WTC11 (cell line): ENCODE data around the gene GBF1. TPM values are rescaled to one million over a fixed set of nuclear protein-coding genes. Genes with fewer than 3 reads are reported as not detected.

Experiments used
- ATAC-seq: fragments of 200-7000 bp; cut with Tn5 transposase; 2 replicates; pipeline ENCODE4 v1.10.0; 2021; ENCODE audit warnings: mild to moderate bottlenecking, moderate library complexity
- CTCF ChIA-PET: fragments of 300-600 bp; sonication (Branson Sonifier 250); formaldehyde crosslinking; loops from one replicate; lab custom pipeline; 2021; ENCODE audit warnings: antibody characterized with exemption; lab: Charles Lee
- POLR2A ChIA-PET: fragments of 350-600 bp; sonication (Branson Sonifier 250); formaldehyde crosslinking; loops from one replicate; lab custom pipeline; 2021; ENCODE audit warnings: antibody characterized with exemption; lab: Charles Lee
- DNase-seq: peaks from one replicate; pipeline ENCODE4 v3.0.0; 2021; ENCODE audit warnings: low spot score
- H3K27ac Mint-ChIP-seq: 2 replicates; pipeline ENCODE4 v1.8.0; 2021; ENCODE audit warnings: mixed read lengths
- H3K27me3 Mint-ChIP-seq: 2 replicates; pipeline ENCODE4 v1.8.0; 2021; ENCODE audit warnings: low read depth, mild to moderate bottlenecking, moderate library complexity, mixed read lengths
- H3K36me3 Mint-ChIP-seq: 2 replicates; pipeline ENCODE4 v1.8.0; 2021; ENCODE audit warnings: mixed read lengths
- H3K4me1 Mint-ChIP-seq: 2 replicates; pipeline ENCODE4 v1.8.0; 2022; ENCODE audit warnings: mixed read lengths
- H3K4me3 Mint-ChIP-seq: 2 replicates; pipeline ENCODE4 v1.8.0; 2021; ENCODE audit warnings: mild to moderate bottlenecking, moderate library complexity, mixed read lengths
- H3K9me3 Mint-ChIP-seq: 2 replicates; pipeline ENCODE4 v1.8.0; 2021; ENCODE audit warnings: mixed read lengths
- ATF6 ChIP-seq: sonication (generic); formaldehyde crosslinking; IDR thresholded peaks from 2 replicates; pipeline ENCODE4 v1.8.1; 2023; ENCODE audit warnings: mild to moderate bottlenecking, missing genetic modification reagents
- FOXP1 ChIP-seq: sonication (generic); formaldehyde crosslinking; IDR thresholded peaks from 2 replicates; pipeline ENCODE4 v1.8.0; 2022; ENCODE audit warnings: missing genetic modification reagents, mild to moderate bottlenecking, moderate library complexity, borderline replicate concordance
- FOXP4 ChIP-seq: sonication (generic); formaldehyde crosslinking; IDR thresholded peaks from 2 replicates; pipeline ENCODE4 v1.8.0; 2022; ENCODE audit warnings: mild to moderate bottlenecking, missing genetic modification reagents
- GRHL2 ChIP-seq: fragments of 250-450 bp; sonication (Bioruptor Pico); IDR thresholded peaks from 2 replicates; pipeline ENCODE4 v1.8.0; 2022; ENCODE audit warnings: mild to moderate bottlenecking, moderate library complexity; ENCODE audit not compliant: insufficient replicate concordance, severe bottlenecking
- GTF2I ChIP-seq: fragments of 250-450 bp; sonication (Bioruptor Pico); conservative IDR thresholded peaks from 2 replicates; pipeline ENCODE4 v1.4.0; 2021; ENCODE audit warnings: mild to moderate bottlenecking
- IRF2 ChIP-seq: sonication (generic); formaldehyde crosslinking; IDR thresholded peaks from 2 replicates; pipeline ENCODE4 v1.8.0; 2022; ENCODE audit warnings: low read depth, missing genetic modification reagents, borderline replicate concordance
- KAT7 ChIP-seq: sonication (generic); formaldehyde crosslinking; IDR thresholded peaks from 2 replicates; pipeline ENCODE4 v1.8.1; 2023; ENCODE audit warnings: missing genetic modification reagents, mild to moderate bottlenecking, borderline replicate concordance
- MYBL2 ChIP-seq: sonication (generic); formaldehyde crosslinking; IDR thresholded peaks from 2 replicates; pipeline ENCODE4 v1.8.1; 2023; ENCODE audit warnings: mild to moderate bottlenecking, moderate library complexity, missing genetic modification reagents
- NR1H2 ChIP-seq: sonication (generic); formaldehyde crosslinking; IDR thresholded peaks from 2 replicates; pipeline ENCODE4 v1.9.0; 2021; ENCODE audit warnings: mild to moderate bottlenecking, moderate library complexity, missing genetic modification reagents
- SMAD4 ChIP-seq: sonication (generic); formaldehyde crosslinking; IDR thresholded peaks from 2 replicates; pipeline ENCODE4 v1.8.0; 2022; ENCODE audit warnings: mild to moderate bottlenecking, missing genetic modification reagents
- TEAD4 ChIP-seq: sonication (generic); formaldehyde crosslinking; IDR thresholded peaks from 2 replicates; pipeline ENCODE4 v1.8.0; 2022; ENCODE audit warnings: mild to moderate bottlenecking, missing genetic modification reagents
- USF1 ChIP-seq: sonication (generic); formaldehyde crosslinking; IDR thresholded peaks from 2 replicates; pipeline ENCODE4 v1.8.0; 2022; ENCODE audit warnings: mild to moderate bottlenecking, missing genetic modification reagents
- ZNF423 ChIP-seq: fragments of 250-450 bp; sonication (Bioruptor Pico); IDR thresholded peaks from 2 replicates; pipeline ENCODE4 v2.1.2; 2022; ENCODE audit warnings: mild to moderate bottlenecking, moderate library complexity
- ZNF425 ChIP-seq: fragments of 250-450 bp; sonication (Bioruptor Pico); conservative IDR thresholded peaks from 2 replicates; pipeline ENCODE4 v1.9.0; 2021; ENCODE audit warnings: mild to moderate bottlenecking
- total RNA-seq: library from RNA; stranded (reverse); gene quantifications from 3 replicates; pipeline ENCODE4 v1.2.3, GENCODE V29; 2021
- TF ChIP-seq, protein P1 (sequence below): sonication (generic); formaldehyde crosslinking; IDR thresholded peaks from 2 replicates; pipeline ENCODE4 v1.8.0; 2022; ENCODE audit warnings: missing genetic modification reagents
- TF ChIP-seq, protein P2 (sequence below): sonication (generic); formaldehyde crosslinking; IDR thresholded peaks from 2 replicates; pipeline ENCODE4 v1.8.0; 2022; ENCODE audit warnings: mild to moderate bottlenecking, missing genetic modification reagents
- TF ChIP-seq, protein P3 (sequence below): sonication (generic); formaldehyde crosslinking; IDR thresholded peaks from 2 replicates; pipeline ENCODE4 v1.8.1; 2023; ENCODE audit warnings: mild to moderate bottlenecking, missing genetic modification reagents, moderate library complexity

Gene GBF1
- total RNA-seq, 1 experiment from 2014 or later = 32.4 TPM

DNA sequence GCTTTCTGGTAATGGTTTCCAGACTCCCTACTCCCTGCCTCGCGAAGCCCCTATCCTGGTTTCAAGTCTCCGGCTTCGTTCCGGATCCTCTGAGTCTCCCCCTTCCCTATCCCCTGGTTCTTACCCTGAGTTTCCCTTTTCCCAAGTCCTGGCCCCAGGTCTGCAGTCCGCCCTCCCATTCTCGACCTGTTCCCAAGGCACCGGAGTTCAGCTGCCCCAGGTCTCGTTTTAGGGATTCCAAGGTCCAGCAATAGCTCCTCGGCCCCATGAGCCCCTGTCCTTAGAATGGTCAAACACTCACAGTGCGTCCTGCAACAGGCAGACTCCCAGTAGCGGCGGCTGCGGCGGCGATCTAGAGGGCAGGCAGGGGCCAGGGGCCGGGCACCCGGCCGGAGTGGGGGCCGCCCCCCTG is 4.3 kb upstream of the GBF1 start:
- H3K4me1 Mint-ChIP-seq = peaks cover 21% of the 10 kb centered on the region
- POLR2A ChIA-PET = interaction anchor here (1.3 to 1.5 kb wide), 3 partner anchors 9 to 111 kb away, joined by 3 to 6 read pairs (median 4); no protein-coding TSS in a partner anchor
- peak; percentile 2 for ATAC-seq
- H3K4me3 Mint-ChIP-seq = peak overlapping the region; percentile 71
- H3K36me3 Mint-ChIP-seq = no peaks in the 10 kb centered on the region
- H3K27me3 Mint-ChIP-seq = peaks cover 86% of the 10 kb centered on the region
- H3K9me3 Mint-ChIP-seq = no peaks in the 10 kb centered on the region
- TF ChIP-seq NR1H2 (CRISPR knock-in tag) (no peak), FOXP4 (no peak), TEAD4 (CRISPR knock-in tag) (no peak), ZNF423 (no peak), ZNF425 (CRISPR knock-in tag) (no peak), GTF2I (CRISPR knock-in tag) (no peak), GRHL2 (CRISPR knock-in tag) (no peak), ATF6 (no peak)
- TF ChIP-seq, protein P1, sequence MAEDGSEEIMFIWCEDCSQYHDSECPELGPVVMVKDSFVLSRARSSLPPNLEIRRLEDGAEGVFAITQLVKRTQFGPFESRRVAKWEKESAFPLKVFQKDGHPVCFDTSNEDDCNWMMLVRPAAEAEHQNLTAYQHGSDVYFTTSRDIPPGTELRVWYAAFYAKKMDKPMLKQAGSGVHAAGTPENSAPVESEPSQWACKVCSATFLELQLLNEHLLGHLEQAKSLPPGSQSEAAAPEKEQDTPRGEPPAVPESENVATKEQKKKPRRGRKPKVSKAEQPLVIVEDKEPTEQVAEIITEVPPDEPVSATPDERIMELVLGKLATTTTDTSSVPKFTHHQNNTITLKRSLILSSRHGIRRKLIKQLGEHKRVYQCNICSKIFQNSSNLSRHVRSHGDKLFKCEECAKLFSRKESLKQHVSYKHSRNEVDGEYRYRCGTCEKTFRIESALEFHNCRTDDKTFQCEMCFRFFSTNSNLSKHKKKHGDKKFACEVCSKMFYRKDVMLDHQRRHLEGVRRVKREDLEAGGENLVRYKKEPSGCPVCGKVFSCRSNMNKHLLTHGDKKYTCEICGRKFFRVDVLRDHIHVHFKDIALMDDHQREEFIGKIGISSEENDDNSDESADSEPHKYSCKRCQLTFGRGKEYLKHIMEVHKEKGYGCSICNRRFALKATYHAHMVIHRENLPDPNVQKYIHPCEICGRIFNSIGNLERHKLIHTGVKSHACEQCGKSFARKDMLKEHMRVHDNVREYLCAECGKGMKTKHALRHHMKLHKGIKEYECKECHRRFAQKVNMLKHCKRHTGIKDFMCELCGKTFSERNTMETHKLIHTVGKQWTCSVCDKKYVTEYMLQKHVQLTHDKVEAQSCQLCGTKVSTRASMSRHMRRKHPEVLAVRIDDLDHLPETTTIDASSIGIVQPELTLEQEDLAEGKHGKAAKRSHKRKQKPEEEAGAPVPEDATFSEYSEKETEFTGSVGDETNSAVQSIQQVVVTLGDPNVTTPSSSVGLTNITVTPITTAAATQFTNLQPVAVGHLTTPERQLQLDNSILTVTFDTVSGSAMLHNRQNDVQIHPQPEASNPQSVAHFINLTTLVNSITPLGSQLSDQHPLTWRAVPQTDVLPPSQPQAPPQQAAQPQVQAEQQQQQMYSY (CRISPR knock-in tag) = peak; percentile 37; the same call in 1 of the 2 replicates
- CTCF ChIA-PET = interaction anchor here (0.7 to 18.9 kb wide), 10 partner anchors 9 to 355 kb away, joined by 3 to 906 read pairs (median 4); no protein-coding TSS in a partner anchor
- no peak overlapping the region for H3K27ac Mint-ChIP-seq
- no peak for DNase-seq

DNA sequence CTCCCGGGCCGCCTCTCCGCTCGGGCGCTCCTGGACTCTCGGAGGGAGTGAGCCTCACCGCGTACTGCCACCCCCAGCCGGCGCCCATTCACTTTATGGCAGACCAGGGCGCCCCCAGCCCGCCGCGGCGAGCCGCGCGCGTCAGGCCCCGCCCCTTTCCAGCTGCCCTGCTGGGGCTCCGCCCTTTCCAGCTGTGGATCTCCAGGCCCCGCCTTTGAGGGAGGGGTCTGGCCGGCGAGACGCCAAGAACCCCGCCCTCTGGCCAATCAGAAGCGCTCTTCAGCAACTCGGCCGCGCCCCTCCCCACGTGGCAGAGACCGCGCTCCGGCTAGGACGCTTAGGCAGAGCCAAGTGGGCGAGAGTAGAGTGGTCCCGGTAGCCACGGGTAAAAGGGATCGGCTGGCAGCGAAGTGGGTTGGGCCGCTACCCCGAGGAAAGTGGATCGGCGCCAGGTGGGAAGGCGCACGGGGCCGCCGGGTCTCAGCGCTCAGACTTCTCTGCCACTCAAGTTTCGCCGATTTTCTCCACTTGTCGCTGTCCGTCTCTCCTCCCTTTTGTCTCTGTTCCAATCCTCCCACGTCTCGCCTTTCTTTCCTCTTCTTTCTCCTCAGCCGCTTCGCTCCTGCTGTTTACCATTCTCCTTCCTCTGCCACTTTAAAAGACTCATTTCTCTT is 3.8 kb upstream of the GBF1 start, which contains the start of gene PITX3:
Gene PITX3 (minus strand): TSS at position 69 of the 674 bp plus-strand sequence. CDS start 9,432 bp downstream, outside the sequence.
- peak within 1 kb of the TSS; percentile 71 for H3K4me3 Mint-ChIP-seq
- POLR2A ChIA-PET = interaction anchor here (1.3 to 1.4 kb wide), 2 partner anchors 10 to 110 kb away, joined by 3 to 4 read pairs; no protein-coding TSS in a partner anchor
- no peak within 1 kb of the TSS for H3K27ac Mint-ChIP-seq
- peak; percentile 97 for DNase-seq
- no peaks in the 10 kb centered on the region for H3K9me3 Mint-ChIP-seq
- no peaks in the 10 kb centered on the region for H3K36me3 Mint-ChIP-seq
- H3K27me3 Mint-ChIP-seq = peaks cover 80% of the 10 kb centered on the region
- peaks cover 27% of the 10 kb centered on the region for H3K4me1 Mint-ChIP-seq
- CTCF ChIA-PET = interaction anchor here (0.7 to 18.9 kb wide), 10 partner anchors 9 to 354 kb away, joined by 3 to 906 read pairs (median 4); no protein-coding TSS in a partner anchor
- peak; percentile 60 for ATAC-seq
- TF ChIP-seq IRF2 (CRISPR knock-in tag) = no peak
- peak; percentile 81; the same call in 1 of the 2 replicates for TF ChIP-seq FOXP1 (CRISPR knock-in tag)
- TF ChIP-seq NR1H2 (CRISPR knock-in tag) = no peak
- peak; percentile 59; the same call in 1 of the 2 replicates for TF ChIP-seq MYBL2
- peak; percentile 71 for TF ChIP-seq USF1 (CRISPR knock-in tag)
- no peak for TF ChIP-seq KAT7
- TF ChIP-seq, protein P2, sequence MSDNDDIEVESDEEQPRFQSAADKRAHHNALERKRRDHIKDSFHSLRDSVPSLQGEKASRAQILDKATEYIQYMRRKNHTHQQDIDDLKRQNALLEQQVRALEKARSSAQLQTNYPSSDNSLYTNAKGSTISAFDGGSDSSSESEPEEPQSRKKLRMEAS (CRISPR knock-in tag) = peak; percentile 61; the same call in 1 of the 2 replicates
- TF ChIP-seq SMAD4 = no peak
- TF ChIP-seq, protein P3, sequence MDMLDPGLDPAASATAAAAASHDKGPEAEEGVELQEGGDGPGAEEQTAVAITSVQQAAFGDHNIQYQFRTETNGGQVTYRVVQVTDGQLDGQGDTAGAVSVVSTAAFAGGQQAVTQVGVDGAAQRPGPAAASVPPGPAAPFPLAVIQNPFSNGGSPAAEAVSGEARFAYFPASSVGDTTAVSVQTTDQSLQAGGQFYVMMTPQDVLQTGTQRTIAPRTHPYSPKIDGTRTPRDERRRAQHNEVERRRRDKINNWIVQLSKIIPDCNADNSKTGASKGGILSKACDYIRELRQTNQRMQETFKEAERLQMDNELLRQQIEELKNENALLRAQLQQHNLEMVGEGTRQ (CRISPR knock-in tag) = peak; percentile 74
